Spleen (tissue), 11 donors: ENCODE measurements around the gene PPDPF. TPM values are rescaled to one million over a fixed set of nuclear protein-coding genes. Genes with fewer than 3 reads are reported as not detected.
"Not testable (repeated sequence)": the region's sequence is repeated elsewhere in the genome, so short reads cannot be mapped to it uniquely, and the experiment has no call there.

Experiments used
- DNase-seq: peaks from one replicate; pipeline ENCODE4 v3.0.0-alpha.2; 2020
- H3K27ac ChIP-seq, 8 donors: fragments of 200-600 bp; sonication (generic) in 7 of 8; 1 replicate in 4 of 8; 2 replicates in 4 of 8; pipeline versions ENCODE4 v1.5.0 to v1.8.0; 2016 to 2021; ENCODE audit warnings: inconsistent platforms in 4 of 8, mild to moderate bottlenecking in 4 of 8, moderate library complexity in 1 of 8
- H3K27me3 ChIP-seq, 7 donors: fragments of 200-600 bp; sonication (generic) in 6 of 7; replicated peaks in 1 of 7; 1 replicate in 4 of 7; 2 replicates in 3 of 7; pipeline versions ENCODE4 v1.5.0 to v1.8.0; 2016 to 2021; ENCODE audit warnings: inconsistent platforms in 3 of 7, mild to moderate bottlenecking in 1 of 7
- H3K36me3 ChIP-seq, 6 donors: fragments of 200-600 bp; sonication (generic) in 5 of 6; 1 replicate in 4 of 6; 2 replicates in 2 of 6; pipeline versions ENCODE4 v1.5.0 to v1.8.0; 2016 to 2021; ENCODE audit warnings: inconsistent platforms in 2 of 6
- H3K4me1 ChIP-seq, 6 donors: fragments of 200-600 bp; sonication (generic) in 5 of 6; 1 replicate in 3 of 6; 2 replicates in 3 of 6; pipeline versions ENCODE4 v1.5.0 to v1.8.0; 2016 to 2021; ENCODE audit warnings: inconsistent platforms in 3 of 6
- H3K4me3 ChIP-seq, 8 donors: fragments of 200-600 bp; sonication (generic) in 7 of 8; 1 replicate in 4 of 8; 2 replicates in 4 of 8; pipeline versions ENCODE4 v1.5.0 to v1.8.0; 2016 to 2021; ENCODE audit warnings: inconsistent platforms in 4 of 8, mild to moderate bottlenecking in 4 of 8, moderate library complexity in 2 of 8
- H3K9me3 ChIP-seq, 8 donors: fragments of 200-600 bp; sonication (generic) in 7 of 8; 1 replicate in 4 of 8; 2 replicates in 4 of 8; pipeline versions ENCODE4 v1.5.0 to v1.8.0; 2016 to 2021; ENCODE audit warnings: inconsistent platforms in 4 of 8
- POLR2AphosphoS5 ChIP-seq, 3 donors: sonication (generic); formaldehyde crosslinking; IDR thresholded peaks; one replicate each; pipeline ENCODE4 v1.5.1; 2017; ENCODE audit warnings: antibody characterized with exemption in 3 of 3
- WGBS, 5 donors: extraction: QIAGEN DNeasy Blood & Tissue Kit in 3 of 5; methylation state at CpG; one replicate each; pipeline versions ENCODE4 v1.1.5 to v1.1.7; 2013 to 2018; 5-methylcytosine and 5-hydroxymethylcytosine counted together
- intact Hi-C: fragments of 100-400 bp; cut with DNase I; formaldehyde crosslinking; loops from one replicate; pipeline ENCODE4 v1.15.0; 2023; ENCODE audit warnings: low total_unique reads
- polyA plus RNA-seq, 3 donors: library from polyadenylated mRNA; stranded (reverse); fragments of 200-250 nt; gene quantifications; one replicate each; pipeline ENCODE4 v1.2.1, GENCODE V29; 2013
- total RNA-seq, 7 donors: library from RNA; depleted of rRNA in 3 of 7; stranded (reverse); fragments of >200 nt in 3 of 7; fragmentation: NEBNext Ultra II Directional in 4 of 7; extraction: Animal tissue kit (Norgen Biotek cat#: 25700) in 4 of 7; gene quantifications; one replicate each; pipeline versions ENCODE4 v1.1.0 to v1.2.1, GENCODE V29; 2016 to 2021
- TF ChIP-seq, protein P1 (sequence below), 11 experiments: fragments of 200-600 bp in 7 of 11; fragments of 450-650 bp in 4 of 11; sonication (generic) in 4 of 11; IDR thresholded peaks in 8 of 11; conservative IDR thresholded peaks in 3 of 11; 1 replicate in 7 of 11; 2 replicates in 4 of 11; pipeline versions ENCODE4 v1.4.0 to v1.8.0; 2016 to 2021; ENCODE audit warnings: antibody characterized with exemption in 11 of 11, inconsistent platforms in 4 of 11, mild to moderate bottlenecking in 1 of 11
- donor health status: healthy with polysubstance abuse.
- donor health status: DM: no; HTN: no; CAD: no; lungs with moderate emphysema.
- donor health status: DM: no; HTN: no; CAD: no.
- donor health status: Bipolar disorder and iron deficiency.
- donor health status: healthy.
- donor health status: DM: no; HTN: no; CAD: no.
- donor health status: DM: yes; HTN: yes; CAD: no.

The PPDPF gene
- total and polyA plus RNA-seq, 10 donors, result 68.8 to 275 (median 124) TPM

DNA sequence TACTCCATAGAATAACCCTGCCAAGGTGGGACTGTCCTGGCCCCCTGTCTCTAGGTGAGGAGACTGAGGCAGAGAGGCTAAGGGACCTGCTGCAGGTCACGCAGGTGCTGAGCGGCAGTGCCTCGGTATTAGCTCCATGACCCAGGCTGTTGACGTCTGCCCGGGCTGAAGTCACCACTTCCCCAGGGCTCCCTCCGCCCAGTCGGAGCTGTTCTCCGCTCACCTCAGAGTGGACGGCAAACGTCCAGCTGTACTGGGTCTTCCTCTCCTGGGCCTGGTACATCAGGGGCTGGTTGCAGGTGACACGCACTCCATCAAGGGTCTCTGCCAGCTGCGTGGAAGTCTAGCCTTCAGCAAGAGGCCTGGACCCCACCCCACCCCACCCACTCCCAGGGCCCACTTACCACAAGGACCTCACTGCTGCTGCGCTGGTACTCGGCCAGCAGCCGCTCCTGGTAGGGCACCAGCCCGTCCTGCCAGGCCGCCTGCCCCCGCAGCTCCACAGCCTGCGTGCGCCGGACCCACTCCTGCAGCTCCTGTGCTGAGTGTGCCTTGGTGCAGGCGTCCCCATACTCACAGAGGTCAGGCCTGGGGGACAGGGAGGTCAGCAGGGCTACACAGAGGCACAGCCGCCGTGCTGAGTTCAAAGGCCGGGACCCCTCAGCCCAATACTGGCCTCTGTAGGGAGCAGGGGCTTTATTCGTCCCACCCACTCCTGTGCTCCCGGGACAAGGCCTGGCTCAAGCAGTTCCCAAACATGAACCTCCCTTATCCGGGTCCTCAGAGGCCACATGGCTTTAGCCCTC, 49.9 kb downstream of the PPDPF start:
- TF ChIP-seq POLR2AphosphoS5 (IDR thresholded peaks at IDR 0.05), result peak in 2 of 3 donors; percentile 36 to 55
- TF ChIP-seq, protein P1, sequence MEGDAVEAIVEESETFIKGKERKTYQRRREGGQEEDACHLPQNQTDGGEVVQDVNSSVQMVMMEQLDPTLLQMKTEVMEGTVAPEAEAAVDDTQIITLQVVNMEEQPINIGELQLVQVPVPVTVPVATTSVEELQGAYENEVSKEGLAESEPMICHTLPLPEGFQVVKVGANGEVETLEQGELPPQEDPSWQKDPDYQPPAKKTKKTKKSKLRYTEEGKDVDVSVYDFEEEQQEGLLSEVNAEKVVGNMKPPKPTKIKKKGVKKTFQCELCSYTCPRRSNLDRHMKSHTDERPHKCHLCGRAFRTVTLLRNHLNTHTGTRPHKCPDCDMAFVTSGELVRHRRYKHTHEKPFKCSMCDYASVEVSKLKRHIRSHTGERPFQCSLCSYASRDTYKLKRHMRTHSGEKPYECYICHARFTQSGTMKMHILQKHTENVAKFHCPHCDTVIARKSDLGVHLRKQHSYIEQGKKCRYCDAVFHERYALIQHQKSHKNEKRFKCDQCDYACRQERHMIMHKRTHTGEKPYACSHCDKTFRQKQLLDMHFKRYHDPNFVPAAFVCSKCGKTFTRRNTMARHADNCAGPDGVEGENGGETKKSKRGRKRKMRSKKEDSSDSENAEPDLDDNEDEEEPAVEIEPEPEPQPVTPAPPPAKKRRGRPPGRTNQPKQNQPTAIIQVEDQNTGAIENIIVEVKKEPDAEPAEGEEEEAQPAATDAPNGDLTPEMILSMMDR (IDR thresholded peaks at IDR 0.05 in 8 of 11, conservative IDR thresholded peaks at IDR 0.05 in 3 of 11), result no peak
- Histone ChIP-seq H3K9me3 (no peaks in the 10 kb centered on the region), H3K4me1 (peaks cover 30 to 81% (median 71%) of the 10 kb centered on the region in 6 donors), H3K4me3 (no peak overlapping the region), H3K27ac (no peak overlapping the region), H3K27me3 (peaks cover 0 to 6% (median 0%) of the 10 kb centered on the region in 7 donors), H3K36me3 (peaks cover 0 to 70% (median 25%) of the 10 kb centered on the region in 6 donors)
- intact Hi-C loops, result no loop called here
- 86 to 96% (median 91%) methylated on average over 10 to 28 of the region's 28 CpGs for WGBS, 5 donors
- DNase-seq, result no peak

DNA sequence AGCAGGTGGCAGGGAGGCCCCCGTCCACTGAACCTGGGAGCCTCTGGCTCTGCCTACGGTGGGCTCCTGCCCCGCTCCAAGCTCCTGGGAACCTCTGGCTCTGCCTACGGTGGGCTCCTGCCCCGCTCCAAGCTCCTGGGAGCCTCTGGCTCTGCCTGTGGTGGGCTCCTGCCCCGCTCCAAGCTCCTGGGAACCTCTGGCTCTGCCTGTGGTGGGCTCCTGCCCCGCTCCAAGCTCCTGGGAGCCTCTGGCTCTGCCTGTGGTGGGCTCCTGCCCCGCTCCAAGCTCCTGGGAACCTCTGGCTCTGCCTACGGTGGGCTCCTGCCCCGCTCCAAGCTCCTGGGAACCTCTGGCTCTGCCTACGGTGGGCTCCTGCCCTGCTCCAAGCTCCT, 50.5 kb downstream of the PPDPF start:
- peaks cover 0 to 11% (median 0%) of the 10 kb centered on the region in 7 donors for H3K27me3 ChIP-seq
- WGBS, 5 donors, result 63 to 94% (median 73%) methylated on average over 1 to 8 of the region's 11 CpGs
- H3K27ac ChIP-seq, DNase-seq, intact Hi-C loops, H3K4me3 ChIP-seq, H3K9me3 ChIP-seq: not testable (repeated sequence)
- peaks cover 0 to 64% (median 19%) of the 10 kb centered on the region in 6 donors for H3K36me3 ChIP-seq
- H3K4me1 ChIP-seq, result peaks cover 30 to 83% (median 71%) of the 10 kb centered on the region in 6 donors

Other genes starting within 250 kb of the PPDPF start
- 100 to 1,000 TPM in 3 of 7 donors, 10 to 100 TPM in 4; 51.9 to 105 (median 91.7) TPM for gene ARFGAP1, start 248.0 kb upstream of the PPDPF start, total RNA-seq
- 100 to 1,000 TPM in 2 of 3 donors, 10 to 100 TPM in 1; 44.4 to 165 (median 112) TPM for gene ARFGAP1, start 248.0 kb upstream of the PPDPF start, polyA plus RNA-seq
- gene COL20A1, start 227.6 kb upstream of the PPDPF start, total RNA-seq, result 1 to 10 TPM in 2 of 7 donors, under 1 TPM in 3, not detected in 2; 0.23 to 2.1 (median 0.77) TPM
- under 1 TPM; 0.12 to 0.77 (median 0.43) TPM for gene COL20A1, start 227.6 kb upstream of the PPDPF start, polyA plus RNA-seq
- gene CHRNA4, start 159.4 kb upstream of the PPDPF start, total RNA-seq, result 10 to 100 TPM in 1 of 7 donors, 1 to 10 TPM in 4, under 1 TPM in 2; 0.74 to 13.8 (median 1.7) TPM
- gene CHRNA4, start 159.4 kb upstream of the PPDPF start, polyA plus RNA-seq, result under 1 TPM in 2 of 3 donors, not detected in 1; 0.15 to 0.86 TPM
- gene KCNQ2, start 48.1 kb upstream of the PPDPF start, total RNA-seq, result 1 to 10 TPM in 2 of 7 donors, under 1 TPM in 3, not detected in 2; 0.26 to 3.5 (median 0.65) TPM
- under 1 TPM; 0.13 to 0.39 (median 0.39) TPM for gene KCNQ2, start 48.1 kb upstream of the PPDPF start, polyA plus RNA-seq
- gene EEF1A2, start 21.7 kb upstream of the PPDPF start, total RNA-seq, result 1 to 10 TPM in 3 of 7 donors, under 1 TPM in 4; 0.39 to 1.4 (median 0.54) TPM
- under 1 TPM; 0.48 to 0.57 (median 0.53) TPM for gene EEF1A2, start 21.7 kb upstream of the PPDPF start, polyA plus RNA-seq
- gene PTK6, start 16.6 kb downstream of the PPDPF start, total RNA-seq, result 1 to 10 TPM in 1 of 7 donors, under 1 TPM in 6; 0.20 to 1.0 (median 0.77) TPM
- under 1 TPM; 0.55 to 0.72 (median 0.64) TPM for gene PTK6, start 16.6 kb downstream of the PPDPF start, polyA plus RNA-seq
- gene SRMS, start 27.0 kb downstream of the PPDPF start, total RNA-seq, result 1 to 10 TPM in 4 of 7 donors, under 1 TPM in 1, not detected in 2; 0.46 to 1.5 (median 1.2) TPM
- gene SRMS, start 27.0 kb downstream of the PPDPF start, polyA plus RNA-seq, result under 1 TPM; 0.07 to 0.19 (median 0.12) TPM
- 1 to 10 TPM in 4 of 7 donors, under 1 TPM in 3; 0.33 to 2.0 (median 1.0) TPM for gene FNDC11, start 33.4 kb downstream of the PPDPF start, total RNA-seq
- gene FNDC11, start 33.4 kb downstream of the PPDPF start, polyA plus RNA-seq, result 1 to 10 TPM in 1 of 3 donors, under 1 TPM in 2; 0.91 to 1.8 (median 0.98) TPM
- 100 to 1,000 TPM in 1 of 7 donors, 10 to 100 TPM in 6; 56.5 to 120 (median 66.0) TPM for gene HELZ2, start 53.5 kb downstream of the PPDPF start, total RNA-seq
- gene HELZ2, start 53.5 kb downstream of the PPDPF start, polyA plus RNA-seq, result 10 to 100 TPM in 1 of 3 donors, 1 to 10 TPM in 2; 4.3 to 21.2 (median 5.7) TPM
- gene GMEB2, start 106.3 kb downstream of the PPDPF start, total RNA-seq, result 10 to 100 TPM; 11.1 to 15.0 (median 13.9) TPM
- 10 to 100 TPM in 2 of 3 donors, 1 to 10 TPM in 1; 8.6 to 12.9 (median 10.4) TPM for gene GMEB2, start 106.3 kb downstream of the PPDPF start, polyA plus RNA-seq
- 10 to 100 TPM; 16.1 to 57.0 (median 44.0) TPM for gene STMN3, start 132.7 kb downstream of the PPDPF start, total RNA-seq
- 10 to 100 TPM; 21.2 to 38.9 (median 24.6) TPM for gene STMN3, start 132.7 kb downstream of the PPDPF start, polyA plus RNA-seq
- gene RTEL1, start 137.5 kb downstream of the PPDPF start, total RNA-seq, result 10 to 100 TPM; 36.4 to 49.8 (median 43.2) TPM
- gene RTEL1, start 137.5 kb downstream of the PPDPF start, polyA plus RNA-seq, result 10 to 100 TPM in 2 of 3 donors, 1 to 10 TPM in 1; 7.3 to 23.1 (median 19.1) TPM
- 100 to 1,000 TPM in 1 of 7 donors, 10 to 100 TPM in 5, 1 to 10 TPM in 1; 8.9 to 104 (median 41.0) TPM for gene TNFRSF6B, start 175.9 kb downstream of the PPDPF start, total RNA-seq
- 10 to 100 TPM; 12.3 to 28.1 (median 23.8) TPM for gene TNFRSF6B, start 175.9 kb downstream of the PPDPF start, polyA plus RNA-seq
- 10 to 100 TPM; 36.7 to 84.2 (median 60.8) TPM for gene ARFRP1, start 187.2 kb downstream of the PPDPF start, total RNA-seq
- 100 to 1,000 TPM in 1 of 3 donors, 10 to 100 TPM in 2; 64.5 to 118 (median 83.8) TPM for gene ARFRP1, start 187.2 kb downstream of the PPDPF start, polyA plus RNA-seq
- 10 to 100 TPM; 23.6 to 45.7 (median 38.1) TPM for gene ZGPAT, start 187.3 kb downstream of the PPDPF start, total RNA-seq
- 10 to 100 TPM; 27.6 to 72.8 (median 50.0) TPM for gene ZGPAT, start 187.3 kb downstream of the PPDPF start, polyA plus RNA-seq
- gene LIME1, start 215.9 kb downstream of the PPDPF start, total RNA-seq, result 10 to 100 TPM; 24.0 to 93.4 (median 39.0) TPM
- 10 to 100 TPM; 56.2 to 96.6 (median 80.4) TPM for gene LIME1, start 215.9 kb downstream of the PPDPF start, polyA plus RNA-seq
- gene SLC2A4RG, start 219.0 kb downstream of the PPDPF start, total RNA-seq, result 100 to 1,000 TPM in 1 of 7 donors, 10 to 100 TPM in 6; 39.9 to 107 (median 64.8) TPM
- 10 to 100 TPM; 27.5 to 44.0 (median 34.3) TPM for gene SLC2A4RG, start 219.0 kb downstream of the PPDPF start, polyA plus RNA-seq